Measurements from ENCODE around the gene PDILT.
"Not testable (repeated sequence)": the region's sequence is repeated elsewhere in the genome, so short reads cannot be mapped to it uniquely, and the experiment has no call there.

PDILT gene, protein sequence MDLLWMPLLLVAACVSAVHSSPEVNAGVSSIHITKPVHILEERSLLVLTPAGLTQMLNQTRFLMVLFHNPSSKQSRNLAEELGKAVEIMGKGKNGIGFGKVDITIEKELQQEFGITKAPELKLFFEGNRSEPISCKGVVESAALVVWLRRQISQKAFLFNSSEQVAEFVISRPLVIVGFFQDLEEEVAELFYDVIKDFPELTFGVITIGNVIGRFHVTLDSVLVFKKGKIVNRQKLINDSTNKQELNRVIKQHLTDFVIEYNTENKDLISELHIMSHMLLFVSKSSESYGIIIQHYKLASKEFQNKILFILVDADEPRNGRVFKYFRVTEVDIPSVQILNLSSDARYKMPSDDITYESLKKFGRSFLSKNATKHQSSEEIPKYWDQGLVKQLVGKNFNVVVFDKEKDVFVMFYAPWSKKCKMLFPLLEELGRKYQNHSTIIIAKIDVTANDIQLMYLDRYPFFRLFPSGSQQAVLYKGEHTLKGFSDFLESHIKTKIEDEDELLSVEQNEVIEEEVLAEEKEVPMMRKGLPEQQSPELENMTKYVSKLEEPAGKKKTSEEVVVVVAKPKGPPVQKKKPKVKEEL

GRCh38 chr16:20404637-20405036 is at the start of gene PDILT:
Gene PDILT (minus strand): TSS chr16:20404737. CDS start chr16:20399300, 5,437 bp downstream.
- DNase-seq: no peak

DNA sequence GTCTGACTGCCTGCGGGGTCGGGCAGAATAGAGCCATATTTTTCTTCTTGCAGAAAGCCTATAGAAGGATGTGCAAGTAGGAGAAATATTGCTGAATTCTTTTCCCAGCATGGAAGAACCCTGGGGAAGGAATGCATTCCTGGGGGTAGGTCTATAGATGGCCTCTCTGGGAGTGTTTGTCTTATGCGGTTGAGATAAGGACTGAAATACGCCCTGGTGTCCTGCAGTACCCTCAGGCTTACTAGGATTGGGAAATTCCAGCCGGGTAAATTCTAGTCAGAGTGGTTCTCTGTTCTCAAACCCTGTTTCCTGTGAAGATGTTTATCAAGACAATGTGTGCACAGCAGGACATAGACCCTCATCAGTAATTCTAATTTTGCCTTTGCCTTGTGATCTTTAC is 49.1 kb upstream of the PDILT start:
- DNase-seq: not testable (repeated sequence)

DNA sequence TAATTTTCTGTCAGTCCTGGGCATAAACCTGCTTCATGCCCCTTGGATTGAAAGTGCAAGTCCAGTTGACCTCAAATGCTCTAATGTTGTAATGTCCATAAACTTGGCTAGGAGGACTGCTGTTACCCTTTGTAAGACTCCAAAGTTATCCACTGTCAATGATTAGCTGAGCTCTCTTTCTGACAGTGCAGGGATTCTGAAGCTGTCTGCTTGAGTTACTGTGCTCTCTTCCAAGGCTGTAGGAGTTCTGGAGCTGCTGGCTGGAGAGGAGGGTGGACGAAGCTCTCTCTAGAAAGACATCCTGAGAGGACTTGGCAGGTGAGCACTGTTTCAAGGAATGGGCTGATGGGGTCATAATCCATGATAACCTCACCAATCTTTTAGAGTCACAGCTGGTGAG is 46.8 kb upstream of the PDILT start, which contains the start of gene ACSM2A:
TSS of gene ACSM2A (plus strand) at position 158 of the 400 bp plus-strand sequence. CDS start 8,594 bp downstream, outside the sequence.
- DNase-seq: not testable (repeated sequence)

GRCh38 chr16:20446652-20447393 is 42.3 kb upstream of the PDILT start:
- not testable (repeated sequence) for DNase-seq

DNA sequence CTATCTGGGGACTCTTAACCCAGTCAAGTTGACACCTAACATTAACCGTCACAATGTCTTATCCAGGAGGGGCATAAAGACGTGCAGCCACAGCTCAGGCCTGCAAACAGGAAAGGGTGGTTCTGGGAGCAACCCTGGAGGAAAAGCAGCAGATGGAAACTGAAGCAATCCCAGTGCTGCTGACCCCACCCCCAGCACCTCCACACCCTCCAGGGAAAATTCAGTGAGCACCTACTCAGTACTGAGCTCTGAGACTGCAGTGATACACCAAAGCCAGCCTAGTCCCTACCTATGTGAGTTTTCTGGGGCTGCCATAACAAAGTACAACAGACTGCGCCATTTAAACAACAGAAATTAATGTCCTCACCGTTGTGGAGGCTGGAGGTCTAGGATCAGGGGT is 37.3 kb upstream of the PDILT start:
- not testable (repeated sequence) for DNase-seq

GRCh38 chr16:20441191-20441590 is 36.7 kb upstream of the PDILT start:
- DNase-seq: no peak

DNA sequence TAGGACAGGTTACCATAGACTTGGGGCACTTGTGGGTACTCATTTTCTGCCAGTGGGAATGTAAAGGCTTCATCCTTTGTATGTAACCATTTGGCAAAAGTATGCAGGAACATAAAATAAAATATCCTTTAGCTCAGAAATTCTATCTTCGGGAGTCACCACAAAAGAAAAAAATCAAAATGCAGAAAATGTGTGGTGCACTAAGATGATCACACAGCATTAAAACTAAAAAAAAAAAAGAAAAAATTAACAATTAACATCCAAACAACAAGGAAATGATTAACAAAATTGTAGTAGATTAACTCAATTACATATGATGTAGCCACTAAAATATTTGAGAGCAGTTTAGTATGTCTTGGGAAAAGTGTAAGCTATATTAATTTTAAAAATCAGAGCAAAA is 36.2 kb upstream of the PDILT start:
- DNase-seq: not testable (repeated sequence)

DNA sequence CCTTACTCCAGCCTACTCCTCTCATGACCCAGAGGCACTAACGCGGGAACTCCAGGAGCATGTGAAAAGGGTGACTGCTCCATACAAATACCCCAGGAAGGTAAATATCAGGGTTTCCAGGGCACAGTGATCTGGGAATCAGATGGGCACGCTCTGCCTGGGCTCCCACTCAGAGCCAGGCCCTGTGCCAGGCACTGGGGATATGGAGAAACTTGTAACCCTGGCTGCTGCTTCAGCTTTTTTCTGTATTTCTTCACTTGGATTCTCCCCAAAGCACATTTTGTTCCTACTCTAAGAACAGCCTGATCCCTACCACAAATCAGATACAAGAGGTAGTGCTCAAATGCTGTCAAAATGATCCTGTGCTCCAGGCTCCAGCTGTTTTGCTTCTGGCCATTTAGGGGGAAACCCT is 35.3 kb upstream of the PDILT start:
- DNase-seq: not testable (repeated sequence)

GRCh38 chr16:20438950-20439349 is 34.4 kb upstream of the PDILT start:
- DNase-seq: not testable (repeated sequence)

- DNase-seq: no peak
Measured at GRCh38 chr16:20430948-20431347, 26.4 kb upstream of the PDILT start.

DNA sequence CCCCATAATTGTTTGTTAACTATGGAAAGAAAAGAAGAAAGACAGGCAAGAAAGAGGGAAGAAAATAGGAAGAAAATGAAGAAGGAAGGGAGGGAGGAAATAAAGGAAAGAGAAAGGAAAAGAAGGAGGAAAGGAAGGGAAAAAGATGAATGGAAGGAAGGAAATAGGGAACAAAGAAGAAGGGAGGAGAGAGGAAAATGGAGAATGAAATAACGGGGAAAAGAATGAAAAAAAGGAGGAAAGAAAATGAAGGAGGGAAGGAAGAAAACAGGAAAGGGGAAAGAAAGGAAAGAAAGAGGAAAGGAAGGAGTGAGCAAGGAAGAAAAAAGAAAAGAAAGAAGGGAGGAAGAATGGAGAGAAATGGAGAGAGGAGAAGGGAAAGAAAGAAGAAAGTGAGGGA is 25.9 kb upstream of the PDILT start:
- DNase-seq: not testable (repeated sequence)

DNA sequence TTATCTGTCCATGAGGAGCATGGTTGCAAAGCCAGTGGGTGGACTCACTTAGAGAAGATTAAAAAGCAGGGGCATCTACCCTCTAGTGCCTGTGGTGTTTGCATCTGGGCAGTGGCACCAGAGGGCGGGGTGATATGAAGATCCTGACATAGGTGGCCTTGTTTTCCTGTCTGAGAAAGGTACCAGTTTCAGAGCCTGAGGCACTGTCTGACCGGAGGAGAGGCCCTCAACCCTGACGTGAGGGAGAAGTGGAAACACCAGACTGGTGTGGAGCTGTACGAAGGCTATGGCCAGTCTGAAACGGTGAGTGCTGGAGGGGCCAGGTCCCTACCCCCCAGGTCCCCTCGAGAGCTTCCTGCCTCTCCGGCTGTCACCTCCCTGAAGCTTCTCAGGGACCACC is 25.0 kb upstream of the PDILT start:
- DNase-seq: not testable (repeated sequence)

DNA sequence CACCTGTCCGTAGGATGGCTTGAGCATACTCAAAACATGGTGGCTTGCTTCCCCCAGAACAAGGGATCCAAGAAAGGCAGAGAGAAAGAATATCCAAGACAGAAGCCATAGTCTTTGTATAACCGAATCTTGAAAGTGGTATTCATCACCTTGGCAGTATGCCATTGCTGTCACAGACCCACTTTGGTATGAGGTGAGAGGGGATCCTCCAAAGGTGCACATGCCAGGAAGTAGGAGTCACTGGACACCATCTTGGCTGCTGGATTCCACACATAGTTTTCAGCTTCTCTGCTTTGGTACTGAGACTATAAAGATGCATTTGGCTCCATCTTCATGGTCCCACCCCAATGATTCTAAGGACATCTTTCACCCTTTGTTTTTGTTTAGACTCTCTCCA is 22.9 kb upstream of the PDILT start:
- not testable (repeated sequence) for DNase-seq

GRCh38 chr16:20424129-20424866 is 19.8 kb upstream of the PDILT start:
- DNase-seq: no peak

DNA sequence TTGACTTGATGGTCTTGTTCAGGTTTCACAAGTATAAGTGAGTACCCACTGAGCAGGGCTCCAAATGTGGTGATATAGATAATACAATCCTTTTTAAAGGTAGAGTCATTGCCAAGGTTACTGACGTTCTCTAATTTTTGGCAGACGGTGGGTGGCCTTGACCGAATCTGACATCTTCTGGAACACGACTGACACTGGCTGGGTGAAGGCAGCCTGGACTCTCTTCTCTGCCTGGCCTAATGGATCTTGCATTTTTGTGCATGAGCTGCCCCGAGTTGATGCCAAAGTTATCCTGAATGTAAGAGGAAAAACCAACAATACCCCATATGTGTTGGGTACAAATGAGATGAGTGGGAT is 19.2 kb upstream of the PDILT start:
- not testable (repeated sequence) for DNase-seq

- DNase-seq: not testable (repeated sequence)
Measured at GRCh38 chr16:20421748-20422147, 17.2 kb upstream of the PDILT start.

GRCh38 chr16:20419093-20419492 is 14.6 kb upstream of the PDILT start:
- not testable (repeated sequence) for DNase-seq

DNA sequence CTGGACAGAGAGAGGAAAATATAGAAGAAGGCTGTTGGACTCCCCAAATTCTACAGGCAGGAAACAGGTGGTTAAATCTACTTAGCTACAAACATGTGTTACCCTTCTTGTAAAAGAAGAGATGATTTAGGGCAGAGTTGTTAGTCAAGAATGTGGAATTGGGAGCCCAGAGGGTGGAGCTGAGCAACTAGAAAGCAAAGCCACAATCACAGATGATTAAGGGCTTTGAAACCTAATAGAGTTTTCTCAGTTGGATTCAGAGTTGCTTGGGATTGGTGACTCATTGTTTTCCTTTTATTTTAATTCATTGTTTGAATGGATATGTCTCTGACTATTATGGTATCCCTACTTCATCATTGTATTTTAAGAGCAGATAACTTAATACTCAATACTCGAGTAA is 11.0 kb upstream of the PDILT start:
- no peak for DNase-seq

DNA sequence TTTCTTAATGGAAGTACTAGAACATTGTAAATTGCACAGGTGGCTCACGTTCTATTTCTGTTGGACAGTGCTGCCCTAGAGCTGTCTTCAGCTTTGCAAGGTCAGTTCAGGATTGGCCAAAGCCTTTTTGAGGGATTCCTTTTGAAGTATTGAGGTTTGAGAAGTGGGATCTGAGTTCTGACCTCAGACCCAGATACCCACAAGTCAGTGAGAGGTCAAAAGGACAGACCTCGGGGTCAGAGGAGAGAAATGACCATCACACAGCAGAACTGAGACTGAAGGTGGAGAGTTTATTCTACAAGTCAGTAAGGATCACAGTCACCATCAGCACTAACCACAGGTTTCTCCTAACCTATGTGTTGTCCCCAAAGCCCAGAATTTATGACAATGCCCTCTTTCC is 6.5 kb upstream of the PDILT start:
- DNase-seq: no peak

DNA sequence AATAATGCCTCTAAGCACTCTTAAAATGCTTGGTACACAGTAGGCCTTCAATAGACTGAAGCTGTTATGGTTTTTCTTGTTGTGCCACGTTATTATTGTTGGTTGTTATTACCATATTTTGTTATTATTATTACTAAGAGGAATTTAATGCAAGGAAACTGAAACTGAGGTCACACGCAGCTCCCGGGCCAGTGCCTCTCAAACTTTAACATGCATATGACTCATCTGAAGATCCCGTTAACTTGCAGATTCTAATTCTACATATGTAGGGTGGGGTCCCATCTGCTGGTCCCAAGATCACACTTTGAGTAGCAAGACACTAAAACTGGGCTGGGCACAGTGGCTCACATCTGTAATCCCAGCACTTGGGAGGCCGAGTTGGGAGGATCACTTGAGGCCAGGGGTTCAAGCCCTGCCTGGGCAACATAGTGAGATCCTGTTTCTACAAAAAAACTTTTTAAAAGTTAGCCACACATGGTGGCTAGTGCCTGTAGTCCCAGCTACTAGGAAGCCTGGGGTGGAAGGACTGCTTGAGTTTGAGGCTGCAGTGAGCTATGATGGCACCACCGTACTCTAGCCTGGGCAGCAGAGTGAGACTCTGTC is 5.7 kb upstream of the PDILT start:
- peak; percentile 91 for DNase-seq

GRCh38 chr16:20409398-20410120 is 5.0 kb upstream of the PDILT start, which contains the start of gene ACSM5:
Gene ACSM5 (plus strand): TSS chr16:20409534. CDS start chr16:20411485, 1,951 bp downstream.
- peak; percentile 76 for DNase-seq

GRCh38 chr16:20402651-20403050 is 1.9 kb downstream of the PDILT start:
- no peak for DNase-seq

Measured in inflammatory macrophage treated with lipopolysaccharide for 4 hours (primary cell).